ENCODE measurements around the gene SAMD7. TPM values are rescaled to one million over a fixed set of nuclear protein-coding genes. Genes with fewer than 3 reads are reported as not detected.

SAMD7 gene, protein sequence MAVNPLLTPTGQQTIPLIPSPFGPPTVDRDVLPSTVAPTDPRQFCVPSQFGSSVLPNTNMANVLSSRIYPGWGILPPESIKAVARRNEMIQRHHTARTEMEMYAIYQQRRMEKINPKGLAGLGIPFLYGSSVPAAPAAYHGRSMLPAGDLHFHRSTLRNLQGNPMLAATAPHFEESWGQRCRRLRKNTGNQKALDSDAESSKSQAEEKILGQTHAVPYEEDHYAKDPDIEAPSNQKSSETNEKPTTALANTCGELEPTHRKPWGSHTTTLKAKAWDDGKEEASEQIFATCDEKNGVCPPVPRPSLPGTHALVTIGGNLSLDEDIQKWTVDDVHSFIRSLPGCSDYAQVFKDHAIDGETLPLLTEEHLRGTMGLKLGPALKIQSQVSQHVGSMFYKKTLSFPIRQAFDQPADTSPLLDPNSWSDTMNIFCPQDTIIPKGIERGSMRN
- total RNA-seq (2014; rRNA removed; shearing (Covaris generic)) = not detected in 2 replicates

DNA sequence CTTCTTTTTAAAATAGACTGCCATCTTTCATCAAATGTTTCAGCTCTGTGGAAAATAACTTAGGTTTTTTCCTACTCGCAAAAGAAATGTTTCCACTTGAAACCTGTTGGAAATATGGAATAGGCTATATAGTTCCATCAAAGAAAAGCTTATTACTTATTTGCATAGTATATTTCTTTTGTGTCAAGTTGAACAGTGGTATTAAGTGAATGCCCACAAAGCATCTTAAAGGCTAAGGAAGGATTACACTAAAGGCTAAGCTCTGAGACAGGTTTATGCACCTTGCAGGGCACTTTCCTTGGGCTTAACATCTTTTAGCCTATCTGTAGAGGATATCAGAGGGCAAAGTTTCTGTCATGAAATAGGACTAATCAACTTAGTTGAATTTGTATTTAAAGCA is at the start of gene SAMD7:
Gene SAMD7, plus strand, starts transcription at position 301 of the 400 bp plus-strand sequence. CDS start 7,927 bp downstream, outside the sequence.
- H3K27me3 ChIP-seq (replicated peaks) = no peaks in the 10 kb centered on the region
- H3K4me3 ChIP-seq = no peak within 1 kb of the TSS
- DNase-seq (ENCODE audit: low read depth in 1 of 2, low spot score in 2 of 2) = no peak
- H3K4me1 ChIP-seq (replicated peaks) = no peaks in the 10 kb centered on the region
- H3K27ac ChIP-seq = no peak within 1 kb of the TSS
- no peaks in the 10 kb centered on the region for H3K36me3 ChIP-seq
- H3K9me3 ChIP-seq (replicated peaks) = no peaks in the 10 kb centered on the region

DNA sequence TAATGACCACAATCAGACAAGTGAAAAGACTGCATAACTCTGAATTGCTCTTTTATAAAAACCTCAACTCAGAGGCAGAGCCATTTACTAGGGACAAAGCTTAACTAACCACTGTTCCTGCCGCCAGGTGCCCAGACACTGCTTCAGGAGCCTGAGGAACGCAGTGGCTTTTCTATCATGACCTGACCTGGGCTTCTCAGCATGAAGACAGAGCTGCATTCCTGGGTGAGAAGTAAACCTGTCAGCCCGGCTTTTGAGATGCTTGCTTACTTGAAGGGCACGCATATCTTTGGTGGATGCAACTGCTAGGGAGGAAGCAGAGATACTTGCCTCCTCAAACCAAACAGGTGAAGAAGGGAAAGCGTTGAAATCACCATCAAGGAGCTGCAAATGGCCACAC is 49.5 kb upstream of the SAMD7 start:
- Histone ChIP-seq H3K27me3 (replicated peaks) (no peaks in the 10 kb centered on the region), H3K36me3 (no peaks in the 10 kb centered on the region), H3K9me3 (replicated peaks) (no peaks in the 10 kb centered on the region), H3K4me3 (no peak overlapping the region), H3K4me1 (replicated peaks) (no peaks in the 10 kb centered on the region), H3K27ac (no peak overlapping the region)
- no peak for DNase-seq (ENCODE audit: low read depth in 1 of 2, low spot score in 2 of 2)

DNA sequence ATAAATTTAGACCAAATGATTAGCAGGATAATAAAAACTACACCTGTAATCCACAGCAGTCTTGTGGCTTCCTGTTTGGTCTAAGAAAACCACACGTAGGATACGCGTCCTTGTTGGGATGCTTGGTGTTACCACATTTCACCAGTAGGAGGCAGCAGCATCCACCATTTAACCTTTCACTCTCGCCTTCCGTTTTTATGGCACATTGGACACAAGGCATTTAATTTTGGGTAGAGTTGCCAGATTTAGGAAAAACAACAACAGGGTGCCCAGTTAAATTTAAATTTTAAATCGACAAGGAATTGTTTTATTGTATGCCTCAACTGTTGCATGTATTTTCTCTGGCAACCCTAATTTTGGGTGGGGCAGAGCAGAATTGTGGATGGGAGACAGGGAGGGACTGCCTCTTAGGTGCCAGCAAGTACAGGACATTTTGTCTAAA is 47.9 kb upstream of the SAMD7 start:
- Histone ChIP-seq H3K27me3 (replicated peaks) (no peaks in the 10 kb centered on the region), H3K27ac (no peak overlapping the region), H3K4me1 (replicated peaks) (no peaks in the 10 kb centered on the region), H3K36me3 (no peaks in the 10 kb centered on the region), H3K9me3 (replicated peaks) (no peaks in the 10 kb centered on the region), H3K4me3 (no peak overlapping the region)
- peak in 1 of 2 experiments; percentile 24 for DNase-seq (ENCODE audit: low read depth in 1 of 2, low spot score in 2 of 2)

DNA sequence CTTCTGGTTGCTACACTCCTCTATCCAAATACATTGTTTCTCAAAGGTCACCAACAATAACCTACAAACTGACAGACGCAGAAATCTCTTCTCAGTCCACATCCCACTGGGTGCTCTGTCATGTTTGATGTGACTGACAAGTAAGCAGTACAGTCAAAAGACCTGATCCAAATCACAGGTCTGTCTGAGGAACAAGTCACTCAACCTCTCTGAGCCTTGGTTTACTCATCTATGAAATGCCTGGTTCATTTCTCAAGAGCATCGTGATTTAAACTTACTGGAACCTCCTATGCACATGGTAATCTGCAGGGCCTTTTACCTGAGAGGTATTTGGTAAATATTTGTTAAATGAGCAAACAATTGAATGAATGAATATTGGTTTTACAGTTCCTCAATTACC is 47.1 kb upstream of the SAMD7 start:
- Histone ChIP-seq H3K4me1 (replicated peaks) (no peaks in the 10 kb centered on the region), H3K9me3 (replicated peaks) (no peaks in the 10 kb centered on the region), H3K4me3 (no peak overlapping the region), H3K27ac (no peak overlapping the region), H3K27me3 (replicated peaks) (no peaks in the 10 kb centered on the region), H3K36me3 (no peaks in the 10 kb centered on the region)
- DNase-seq (ENCODE audit: low read depth in 1 of 2, low spot score in 2 of 2) = no peak

DNA sequence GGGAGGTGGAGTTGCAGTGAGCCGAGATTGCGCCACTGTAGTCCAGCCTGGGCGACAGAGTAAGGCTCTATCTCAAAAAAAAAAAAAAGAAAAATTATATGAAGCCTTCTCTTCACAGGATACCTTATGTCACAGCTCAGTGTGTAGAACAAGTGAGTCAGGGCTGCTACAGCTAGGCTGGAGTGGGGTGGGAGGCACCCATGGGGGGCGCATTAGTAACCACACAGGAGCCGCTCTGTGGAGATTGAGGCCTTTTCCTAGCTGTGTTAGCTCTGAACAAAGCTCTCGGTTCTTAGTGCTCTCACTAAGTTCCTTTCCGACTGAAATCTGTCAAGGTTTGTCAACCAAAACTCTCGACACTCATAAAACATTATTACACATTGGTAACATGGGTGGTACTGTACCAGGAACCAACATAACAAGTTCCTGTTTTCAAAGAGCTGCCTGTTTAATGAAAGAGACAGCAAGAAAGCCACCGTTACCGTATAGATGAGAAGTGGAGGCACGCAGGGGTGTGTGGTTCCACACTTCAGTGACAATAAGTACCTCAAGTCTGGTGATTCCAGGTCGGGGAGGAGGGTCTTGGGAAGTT is 46.1 kb upstream of the SAMD7 start:
- no peak overlapping the region for H3K4me3 ChIP-seq
- H3K27me3 ChIP-seq (replicated peaks) = no peaks in the 10 kb centered on the region
- no peaks in the 10 kb centered on the region for H3K36me3 ChIP-seq
- H3K27ac ChIP-seq = no peak overlapping the region
- no peak for DNase-seq (ENCODE audit: low read depth in 1 of 2, low spot score in 2 of 2)
- H3K9me3 ChIP-seq (replicated peaks) = no peaks in the 10 kb centered on the region
- no peaks in the 10 kb centered on the region for H3K4me1 ChIP-seq (replicated peaks)

DNA sequence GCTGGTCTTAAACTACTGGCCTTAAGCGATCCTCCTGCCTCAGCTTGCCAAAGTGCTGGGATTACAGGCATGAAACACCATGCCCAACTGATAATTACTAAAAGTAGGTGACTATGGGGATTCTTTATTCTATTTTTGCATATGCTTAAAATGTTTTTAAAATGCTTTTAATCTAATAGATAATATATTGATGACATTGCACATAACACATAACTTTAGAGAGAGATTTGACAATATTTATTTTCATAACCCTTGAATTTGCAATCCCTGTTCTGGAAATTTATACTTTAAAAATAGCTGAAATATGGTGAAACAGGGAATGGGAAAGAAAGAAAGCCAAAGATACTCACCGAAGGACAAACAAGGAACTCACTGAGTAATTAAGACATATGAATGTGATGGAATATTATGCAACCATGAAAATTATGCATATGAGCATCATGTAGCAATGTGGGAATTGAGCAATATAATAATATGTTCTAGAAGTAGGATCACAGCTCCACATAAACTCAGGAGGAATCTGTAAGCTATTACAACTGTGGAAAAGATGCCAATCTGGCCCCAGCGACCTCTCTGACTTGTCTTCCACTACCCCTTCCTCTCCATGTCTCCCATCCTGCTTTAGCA is 43.7 kb upstream of the SAMD7 start:
- Histone ChIP-seq H3K27ac (no peak overlapping the region), H3K36me3 (no peaks in the 10 kb centered on the region), H3K27me3 (replicated peaks) (no peaks in the 10 kb centered on the region), H3K4me3 (no peak overlapping the region), H3K4me1 (replicated peaks) (no peaks in the 10 kb centered on the region), H3K9me3 (replicated peaks) (no peaks in the 10 kb centered on the region)
- no peak for DNase-seq (ENCODE audit: low read depth in 1 of 2, low spot score in 2 of 2)

DNA sequence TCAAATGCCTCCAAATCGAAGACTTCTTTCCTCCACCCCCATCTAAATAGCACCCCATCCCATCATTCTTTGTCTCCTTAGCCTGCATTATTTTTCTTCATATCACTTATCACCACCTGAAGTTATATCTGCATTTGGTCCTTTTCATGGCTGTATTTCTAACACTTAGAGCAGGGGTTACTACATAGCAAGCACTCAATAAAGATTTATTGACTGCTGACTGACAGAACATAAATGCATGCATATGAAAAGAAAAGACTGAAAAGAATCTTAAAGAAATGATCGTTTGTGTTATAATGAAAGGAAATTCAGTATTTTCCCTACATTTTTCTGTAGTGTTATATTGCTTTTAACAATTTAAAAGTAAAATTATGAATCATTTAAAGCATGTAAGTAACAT is 43.0 kb upstream of the SAMD7 start:
- H3K27me3 ChIP-seq (replicated peaks) = no peaks in the 10 kb centered on the region
- no peak overlapping the region for H3K27ac ChIP-seq
- DNase-seq (ENCODE audit: low read depth in 1 of 2, low spot score in 2 of 2) = no peak
- no peaks in the 10 kb centered on the region for H3K9me3 ChIP-seq (replicated peaks)
- no peaks in the 10 kb centered on the region for H3K36me3 ChIP-seq
- no peak overlapping the region for H3K4me3 ChIP-seq
- H3K4me1 ChIP-seq (replicated peaks) = no peaks in the 10 kb centered on the region

DNA sequence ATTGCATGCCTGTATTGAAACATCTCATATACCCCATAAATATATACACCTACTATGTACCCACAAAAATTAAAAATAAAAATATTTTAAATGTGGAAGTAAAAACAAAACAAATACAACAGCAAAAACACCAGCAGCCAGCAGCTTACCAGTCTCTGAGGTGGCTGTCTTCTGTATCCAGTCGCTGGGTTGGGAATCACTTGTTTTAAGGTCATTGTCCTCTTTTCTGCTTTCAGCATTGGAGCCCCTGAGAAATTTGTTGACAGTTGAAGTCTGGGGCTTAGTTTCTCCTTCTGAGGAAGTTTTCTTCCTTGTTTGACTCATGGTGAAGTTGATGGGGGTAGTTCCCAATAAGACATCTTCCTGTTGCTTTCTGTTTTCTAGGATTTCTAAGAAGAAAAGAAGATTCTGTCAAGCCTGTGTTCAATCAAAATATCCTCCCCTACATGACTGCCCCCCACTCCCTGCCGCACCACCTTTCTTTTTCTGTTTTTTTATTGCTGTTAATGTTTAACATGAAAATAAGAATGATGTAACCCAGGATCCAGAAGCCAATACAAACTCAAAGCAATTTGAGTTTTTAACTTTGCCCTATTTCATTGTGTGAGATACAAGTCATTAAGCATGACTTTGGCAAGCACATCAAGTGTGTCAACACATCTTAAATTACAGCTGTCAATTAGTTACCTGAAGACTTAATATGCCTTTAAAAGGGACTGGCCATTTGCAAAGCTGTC is 41.7 kb upstream of the SAMD7 start, which contains the start of gene LRRC31:
Gene LRRC31, minus strand, starts transcription at position 452 of the 737 bp plus-strand sequence. Its CDS starts 128 bp downstream, at position 324.
- Histone ChIP-seq H3K4me3 (no peak within 1 kb of the TSS), H3K27me3 (replicated peaks) (0 out of 2 replicates have a peak, but pooled peaks cover 2% of the 10 kb centered on the region), H3K9me3 (replicated peaks) (no peaks in the 10 kb centered on the region), H3K4me1 (replicated peaks) (no peaks in the 10 kb centered on the region), H3K36me3 (no peaks in the 10 kb centered on the region), H3K27ac (no peak within 1 kb of the TSS)
- no peak for DNase-seq (ENCODE audit: low read depth in 1 of 2, low spot score in 2 of 2)

DNA sequence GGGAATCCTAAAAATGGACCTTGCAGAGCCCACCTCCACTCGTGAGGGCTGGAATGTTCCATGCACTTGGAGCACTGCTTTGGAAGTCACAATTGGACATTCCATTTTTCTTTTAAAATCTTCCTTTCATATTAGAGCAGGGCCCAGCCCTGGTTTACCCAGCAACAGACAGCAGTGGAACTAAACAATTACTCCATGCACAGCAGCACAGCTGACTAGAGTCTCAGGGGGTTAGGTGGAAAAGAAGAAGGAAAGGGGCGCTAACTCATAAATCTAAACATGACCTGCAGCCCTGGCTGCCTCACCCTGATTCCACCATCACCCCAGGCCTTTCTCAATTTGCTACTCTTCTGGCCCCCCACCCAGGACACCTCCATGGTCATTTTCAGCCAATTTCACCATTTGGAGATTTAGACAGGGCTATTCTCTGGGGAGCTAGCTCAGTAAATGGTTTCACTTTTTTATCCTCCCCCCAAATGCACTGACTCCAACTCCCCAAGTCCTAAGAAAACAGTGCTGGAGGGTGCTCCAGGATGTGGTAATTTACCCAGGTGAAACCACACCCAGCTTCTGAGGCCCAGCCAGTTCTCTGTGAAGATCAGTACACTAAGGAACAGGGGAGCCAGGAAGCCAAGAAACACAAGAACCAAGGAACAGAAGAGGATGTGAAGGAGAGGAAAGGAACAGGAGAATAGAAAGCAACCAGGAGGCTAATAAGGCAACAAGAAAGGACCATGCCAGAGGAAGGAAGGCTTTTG is 40.1 kb upstream of the SAMD7 start:
- Histone ChIP-seq H3K4me3 (no peak overlapping the region), H3K27me3 (replicated peaks) (0 out of 2 replicates have a peak, but pooled peaks cover 2% of the 10 kb centered on the region), H3K4me1 (replicated peaks) (no peaks in the 10 kb centered on the region), H3K36me3 (no peaks in the 10 kb centered on the region), H3K9me3 (replicated peaks) (no peaks in the 10 kb centered on the region), H3K27ac (no peak overlapping the region)
- no peak for DNase-seq (ENCODE audit: low read depth in 1 of 2, low spot score in 2 of 2)

DNA sequence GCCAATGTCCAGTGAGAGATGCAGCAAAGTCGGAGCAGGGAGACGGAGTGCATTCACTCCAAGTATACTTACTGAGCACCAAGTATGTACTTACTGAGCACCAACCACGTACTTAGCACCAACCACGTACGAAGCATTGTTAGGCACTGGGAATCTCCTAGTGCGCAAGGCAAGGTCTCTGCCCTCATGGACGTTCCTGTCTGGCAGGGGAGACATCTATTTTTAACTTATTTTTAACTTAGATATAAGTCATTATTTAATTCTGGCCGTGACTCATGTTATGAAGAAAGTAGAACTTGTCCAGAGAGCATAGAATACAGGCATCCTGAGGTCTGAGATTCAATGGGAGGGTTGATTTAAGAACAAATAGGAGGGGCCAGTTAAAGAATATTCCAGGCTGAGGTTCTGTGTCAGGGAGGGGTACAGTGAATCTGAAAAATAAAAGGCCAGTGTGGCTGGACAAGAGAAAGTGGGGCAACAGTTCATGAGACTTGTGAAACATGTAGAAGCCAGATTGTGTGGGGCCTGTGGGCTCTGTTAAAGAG is 32.3 kb upstream of the SAMD7 start:
- no peak for DNase-seq (ENCODE audit: low read depth in 1 of 2, low spot score in 2 of 2)
- Histone ChIP-seq H3K9me3 (replicated peaks) (no peaks in the 10 kb centered on the region), H3K36me3 (no peaks in the 10 kb centered on the region), H3K4me1 (replicated peaks) (no peaks in the 10 kb centered on the region), H3K27ac (no peak overlapping the region), H3K27me3 (replicated peaks) (no peaks in the 10 kb centered on the region), H3K4me3 (no peak overlapping the region)

DNA sequence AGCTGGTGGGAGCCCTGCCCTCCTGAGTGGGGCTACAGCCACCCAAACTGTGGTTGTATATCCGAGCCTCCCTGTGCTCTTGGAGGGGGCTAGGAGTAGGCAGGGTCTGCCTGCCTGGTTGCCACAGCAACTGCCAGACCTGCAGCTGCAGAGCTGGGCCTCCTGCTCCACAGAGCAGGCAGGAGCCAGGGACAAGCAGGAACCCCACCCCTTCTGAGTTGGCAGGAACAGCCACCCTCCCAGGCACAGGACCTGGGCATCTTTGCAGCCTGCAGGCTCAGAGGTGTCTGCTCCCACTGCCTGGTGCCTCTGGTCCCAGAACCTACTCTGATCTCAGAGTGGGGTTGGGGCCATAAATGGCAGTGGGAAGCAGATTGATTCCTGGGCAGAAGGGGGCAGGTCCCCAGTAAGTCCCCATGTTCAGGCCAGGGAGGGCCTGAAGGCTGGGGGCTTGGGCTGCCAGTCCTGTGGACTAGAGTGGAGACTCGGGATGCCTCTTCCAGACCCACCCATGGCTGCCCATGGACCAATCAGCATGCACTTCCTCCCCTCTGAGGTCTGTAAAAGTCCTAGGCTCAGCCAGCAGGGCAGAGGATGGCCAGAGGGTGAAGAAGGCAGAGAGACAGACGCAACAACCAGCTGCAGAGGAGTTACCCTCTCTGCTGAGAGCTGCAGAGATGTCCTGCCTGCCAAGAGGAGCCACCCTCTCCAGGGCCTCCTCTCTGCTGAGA is 31.4 kb upstream of the SAMD7 start:
- Histone ChIP-seq H3K27me3 (replicated peaks) (no peaks in the 10 kb centered on the region), H3K27ac (no peak overlapping the region), H3K36me3 (no peaks in the 10 kb centered on the region), H3K4me1 (replicated peaks) (no peaks in the 10 kb centered on the region), H3K4me3 (no peak overlapping the region), H3K9me3 (replicated peaks) (no peaks in the 10 kb centered on the region)
- no peak for DNase-seq (ENCODE audit: low read depth in 1 of 2, low spot score in 2 of 2)

DNA sequence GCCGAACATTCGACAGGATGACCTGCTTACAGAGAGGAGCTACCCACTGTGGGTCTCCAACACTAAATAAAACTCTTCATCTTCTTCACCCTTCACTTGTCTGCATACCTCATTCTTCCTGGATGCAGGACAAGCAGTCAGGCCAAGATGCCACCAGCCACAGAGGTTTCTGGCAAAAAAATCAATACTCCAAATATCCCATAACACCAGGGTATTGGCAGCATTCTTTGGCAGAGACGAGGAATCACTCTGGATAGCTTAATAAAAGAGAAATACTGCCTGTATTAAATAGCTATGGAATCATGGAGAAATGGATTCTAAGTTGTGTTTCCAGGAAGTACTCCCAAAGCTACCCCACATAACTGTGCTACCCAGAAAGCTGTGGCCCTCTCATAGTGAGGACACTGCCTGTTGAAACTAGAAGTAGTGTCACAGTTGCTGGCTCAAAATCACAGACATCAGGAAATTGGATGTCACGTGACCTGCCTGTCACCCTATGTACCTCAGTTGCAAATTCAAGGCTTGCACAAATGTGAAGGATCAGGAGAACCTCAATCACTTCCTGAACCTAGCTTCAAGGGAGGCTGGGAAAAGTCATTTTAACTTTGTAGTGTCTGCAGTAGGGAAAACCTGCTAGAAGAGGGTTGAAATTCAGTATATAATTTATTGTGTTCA is 30.7 kb upstream of the SAMD7 start:
- Histone ChIP-seq H3K9me3 (replicated peaks) (no peaks in the 10 kb centered on the region), H3K4me1 (replicated peaks) (no peaks in the 10 kb centered on the region), H3K36me3 (no peaks in the 10 kb centered on the region), H3K27ac (no peak overlapping the region), H3K27me3 (replicated peaks) (no peaks in the 10 kb centered on the region), H3K4me3 (no peak overlapping the region)
- DNase-seq (ENCODE audit: low read depth in 1 of 2, low spot score in 2 of 2) = no peak

All from SJSA1 (cell line).